GM18867 (cell line): ENCODE results near the gene DDX41.
"Not testable (repeated sequence)": the region's sequence is repeated elsewhere in the genome, so short reads cannot be mapped to it uniquely, and the experiment has no call there.

Experiments used
- ATAC-seq: cut with Tn5 transposase; IDR thresholded peaks from one replicate; pipeline ENCODE4 v1.9.1; 2021; ENCODE audit warnings: mild to moderate bottlenecking, moderate library complexity; ENCODE audit not compliant: unreplicated experiment

The DDX41 gene

DNA sequence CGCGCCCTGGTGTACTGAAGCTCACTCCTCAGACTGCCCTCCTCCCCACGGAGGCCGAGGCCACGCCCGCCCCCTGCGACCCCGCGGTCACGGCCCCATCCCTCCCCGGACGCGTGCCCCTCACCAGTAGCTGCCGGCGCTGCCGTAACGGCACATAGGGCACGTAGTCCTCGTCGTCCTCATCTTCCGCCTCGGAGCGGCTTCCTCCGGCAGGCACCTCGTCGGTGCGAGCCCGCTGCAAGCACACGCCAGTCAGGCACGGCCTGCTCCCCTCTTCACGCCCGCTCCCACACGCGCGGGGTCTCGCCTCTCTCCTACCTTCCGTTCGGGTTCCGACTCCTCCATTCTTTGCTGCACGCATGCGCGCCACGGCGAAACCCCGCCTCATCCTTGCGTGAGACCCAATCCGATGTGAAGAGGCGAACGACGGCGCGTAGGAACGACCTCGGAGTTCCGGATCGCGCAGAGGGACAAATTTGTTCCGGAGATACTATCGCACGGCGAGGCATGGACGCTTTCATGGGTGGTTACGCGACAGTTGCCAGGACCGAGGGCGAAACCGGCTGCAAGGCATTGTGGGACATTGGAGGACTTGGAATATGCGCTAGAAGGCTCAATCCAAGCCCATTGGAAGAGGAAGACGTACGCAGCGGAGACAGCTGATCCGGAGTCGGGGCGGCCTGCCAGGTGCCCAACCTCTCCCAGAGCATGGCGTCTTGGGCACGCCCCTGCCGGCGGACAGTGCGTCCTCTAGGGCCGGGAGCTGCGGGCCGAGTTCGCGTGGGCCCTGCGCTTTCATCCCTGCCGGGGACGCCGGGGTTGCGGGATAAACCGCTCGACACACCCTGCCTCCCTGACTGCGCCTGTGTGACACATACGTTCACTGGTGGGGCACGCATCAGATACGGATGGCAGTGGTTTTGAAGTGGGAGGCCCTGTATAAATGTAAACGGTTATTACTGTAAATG lies at the start of gene DDX41:
TSS of gene DDX41 (minus strand) at position 361 of the 968 bp plus-strand sequence. CDS start at position 345, 16 bp downstream.
- ATAC-seq: peak; percentile 75

DNA sequence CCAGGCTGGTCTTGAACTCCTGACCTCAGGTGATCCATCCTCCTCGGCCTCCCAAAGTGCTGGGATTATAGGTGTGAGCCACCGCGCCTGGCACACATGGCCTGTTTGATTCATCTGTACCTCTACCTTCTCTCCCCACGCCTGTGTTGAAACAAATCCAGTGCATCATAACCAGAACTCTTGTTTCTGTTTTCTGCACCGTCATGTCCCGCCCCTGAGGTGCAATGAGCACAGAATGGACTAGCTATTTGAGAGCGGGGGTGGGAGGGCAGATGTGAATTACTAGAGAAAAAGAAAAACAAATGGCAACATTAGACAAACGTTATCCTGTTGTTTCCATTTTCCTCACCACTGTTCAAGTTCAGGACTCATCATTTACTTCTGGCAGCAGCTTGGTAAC lies 48.3 kb upstream of the DDX41 start:
- ATAC-seq: no peak

DNA sequence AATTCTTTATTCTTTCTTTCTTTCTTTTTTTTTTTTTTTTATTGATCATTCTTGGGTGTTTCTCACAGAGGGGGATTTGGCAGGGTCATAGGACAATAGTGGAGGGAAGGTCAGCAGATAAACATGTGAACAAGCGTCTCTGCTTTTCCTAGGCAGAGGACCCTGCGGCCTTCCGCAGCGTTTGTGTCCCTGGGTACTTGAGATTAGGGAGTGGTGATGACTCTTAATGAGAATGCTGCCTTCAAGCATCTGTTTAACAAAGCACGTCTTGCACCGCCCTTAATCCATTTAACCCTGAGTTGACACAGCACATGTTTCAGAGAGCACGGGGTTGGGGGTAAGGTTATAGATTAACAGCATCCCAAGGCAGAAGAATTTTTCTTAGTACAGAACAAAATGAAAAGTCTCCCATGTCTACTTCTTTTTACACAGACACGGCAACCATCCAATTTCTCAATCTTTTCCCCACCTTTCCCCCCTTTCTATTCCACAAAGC lies 42.7 kb upstream of the DDX41 start:
- ATAC-seq: not testable (repeated sequence)

DNA sequence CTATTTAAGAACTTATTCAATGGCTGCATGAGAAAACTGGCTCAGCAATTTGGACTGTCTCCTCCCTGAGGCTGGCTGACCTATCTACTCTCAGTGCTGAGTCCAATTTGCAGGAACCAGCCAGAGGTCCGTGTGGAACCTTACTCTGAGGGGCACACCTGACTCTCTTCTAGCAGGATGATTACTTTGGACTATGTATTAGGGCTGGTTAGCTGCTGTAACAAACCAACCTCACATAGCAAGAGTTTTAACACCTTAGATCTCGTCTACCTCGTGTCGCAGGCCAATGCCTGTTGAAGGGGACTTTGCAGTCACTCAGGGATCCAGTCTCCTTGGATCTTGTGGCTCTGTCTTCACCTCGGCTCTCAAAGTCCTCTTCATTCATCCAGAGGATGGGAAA lies 41.0 kb upstream of the DDX41 start:
- ATAC-seq: no peak

DNA sequence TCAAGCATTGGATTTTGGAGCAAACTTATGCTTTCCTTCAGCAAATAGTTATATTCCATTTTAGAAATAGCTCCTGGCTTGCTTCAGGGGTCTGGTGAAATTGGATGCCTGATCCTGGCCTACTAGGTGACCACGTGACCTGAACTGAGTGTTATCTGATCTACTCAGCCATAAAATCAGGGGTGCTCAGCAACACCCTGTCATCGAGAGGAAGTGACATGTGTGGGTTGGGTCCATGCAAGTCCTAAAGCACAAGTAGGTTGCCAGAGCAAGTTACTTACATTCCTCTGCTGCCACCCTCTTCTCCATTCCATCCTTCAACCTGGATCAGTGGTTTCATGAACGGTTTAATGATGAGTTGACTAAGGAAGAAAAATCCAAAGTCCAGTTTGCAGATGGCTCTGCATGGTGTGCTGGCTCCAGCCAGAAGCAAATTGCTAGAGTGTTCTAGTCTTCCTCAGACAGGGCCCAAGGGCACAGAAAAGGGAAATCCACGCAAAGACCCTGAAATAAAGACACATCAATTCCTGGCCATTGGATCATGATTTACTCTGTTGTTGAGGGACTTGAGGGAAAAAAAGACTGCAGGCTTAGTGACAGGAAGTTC lies 40.4 kb upstream of the DDX41 start:
- no peak for ATAC-seq

DNA sequence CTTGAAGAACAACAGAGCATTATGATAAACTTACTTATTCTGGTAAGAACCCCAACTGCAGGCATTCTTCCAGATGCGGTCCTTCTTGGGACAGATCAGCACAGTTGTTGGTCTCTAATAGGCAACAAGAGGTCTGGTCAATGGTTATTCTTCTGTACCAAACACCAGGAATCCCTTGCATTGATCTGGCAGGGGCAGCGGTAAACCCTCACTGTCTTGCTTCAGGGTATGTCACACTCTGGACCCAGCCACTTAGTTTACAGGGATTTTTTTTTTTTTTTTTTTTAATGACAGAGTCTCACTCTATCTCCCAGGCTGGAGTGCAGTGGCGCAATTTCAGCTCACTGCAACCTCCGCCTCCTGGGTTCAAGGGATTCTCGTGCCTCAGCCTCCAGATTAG lies 38.9 kb upstream of the DDX41 start:
- ATAC-seq: no peak

DNA sequence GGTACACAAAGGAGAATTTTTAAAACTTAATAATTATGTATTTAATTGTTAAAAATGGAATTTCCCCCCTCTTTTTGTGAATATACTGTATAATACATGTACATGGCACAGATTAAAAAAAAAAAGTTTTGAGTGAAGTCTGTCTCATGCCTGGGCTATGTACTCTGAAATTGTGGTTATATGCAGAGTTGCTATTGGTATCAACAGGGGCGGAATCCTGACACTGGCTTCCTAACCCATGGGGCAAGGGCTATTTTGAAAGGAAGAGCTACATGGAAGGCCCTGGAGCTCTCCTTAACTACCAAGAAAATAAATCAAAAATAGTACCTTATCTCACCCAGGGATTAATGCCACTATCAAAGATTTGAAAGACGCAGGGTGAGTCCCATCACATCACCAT lies 38.5 kb upstream of the DDX41 start:
- ATAC-seq: no peak

DNA sequence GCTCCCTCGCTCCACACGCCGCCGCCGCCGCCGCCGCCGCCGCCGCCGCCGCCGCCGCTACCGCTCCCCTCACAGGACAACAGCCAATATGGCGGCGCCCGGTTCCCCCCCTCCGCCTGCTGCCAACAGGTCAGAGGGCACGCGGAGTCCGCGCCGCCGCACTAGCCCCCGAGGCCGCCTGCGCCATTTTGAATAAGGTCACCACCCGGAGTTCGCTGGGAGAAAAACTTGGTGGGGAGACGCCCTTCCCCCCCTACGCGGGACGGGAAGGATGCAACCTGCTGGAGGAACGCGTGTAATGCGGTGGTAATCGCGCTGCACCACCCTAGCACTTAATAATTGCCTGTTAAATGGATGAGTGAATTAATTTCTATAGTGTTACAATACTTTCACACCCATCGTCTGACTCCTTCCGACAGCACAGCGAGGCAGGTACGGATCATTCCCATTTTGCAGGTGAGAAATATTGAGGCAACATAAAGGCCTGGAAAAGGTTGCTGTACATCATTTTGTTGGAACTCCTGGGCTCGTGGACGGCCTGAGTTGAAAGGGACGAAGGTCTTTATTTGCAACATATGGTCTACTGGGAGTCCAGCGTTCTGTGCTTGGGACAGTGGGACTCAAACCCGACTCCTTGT lies 37.8 kb upstream of the DDX41 start, which contains the start of gene FAM193B:
TSS of gene FAM193B (minus strand) at position 90 of the 638 bp plus-strand sequence. CDS start 105 bp downstream, outside the sequence.
- peak; percentile 83 for ATAC-seq

DNA sequence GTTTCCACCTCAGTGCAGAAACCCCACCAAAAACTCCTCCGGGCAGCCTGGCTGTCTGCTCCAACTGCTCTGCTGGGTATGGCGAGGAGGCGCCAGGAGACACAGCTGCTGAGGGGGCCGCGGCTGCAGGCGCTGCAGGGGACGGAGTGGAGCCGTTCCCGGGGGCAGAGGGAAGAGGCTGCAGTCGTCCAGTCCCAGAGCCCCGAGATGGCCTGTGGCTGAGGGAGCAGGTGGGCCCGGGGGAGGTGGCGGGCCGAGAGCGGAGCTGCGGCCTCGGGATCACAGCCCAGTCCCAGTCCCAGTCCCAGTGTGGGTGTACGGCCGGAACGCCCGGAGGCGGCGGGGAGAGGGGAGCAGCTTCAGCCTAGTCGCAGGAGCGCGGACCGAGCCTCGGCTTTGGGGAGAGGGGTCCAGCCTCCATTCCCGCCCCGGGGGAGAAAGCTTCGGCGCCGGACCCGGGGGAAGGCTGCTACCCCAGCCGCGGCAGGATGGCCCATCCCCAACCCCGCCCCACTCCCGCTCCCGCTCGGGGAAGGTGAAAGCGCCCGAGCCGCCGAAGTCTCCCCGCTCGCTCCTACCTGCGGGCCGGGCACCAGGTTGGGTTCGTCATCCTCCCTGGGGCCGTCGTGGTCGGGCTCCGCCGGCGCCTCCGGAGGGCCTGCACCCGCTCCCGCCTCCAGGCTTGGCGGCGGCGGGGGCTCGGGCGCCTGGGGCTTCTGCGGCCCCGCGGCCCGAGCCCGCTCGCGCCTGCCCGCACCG lies 37.1 kb upstream of the DDX41 start:
- peak; percentile 35 for ATAC-seq

DNA sequence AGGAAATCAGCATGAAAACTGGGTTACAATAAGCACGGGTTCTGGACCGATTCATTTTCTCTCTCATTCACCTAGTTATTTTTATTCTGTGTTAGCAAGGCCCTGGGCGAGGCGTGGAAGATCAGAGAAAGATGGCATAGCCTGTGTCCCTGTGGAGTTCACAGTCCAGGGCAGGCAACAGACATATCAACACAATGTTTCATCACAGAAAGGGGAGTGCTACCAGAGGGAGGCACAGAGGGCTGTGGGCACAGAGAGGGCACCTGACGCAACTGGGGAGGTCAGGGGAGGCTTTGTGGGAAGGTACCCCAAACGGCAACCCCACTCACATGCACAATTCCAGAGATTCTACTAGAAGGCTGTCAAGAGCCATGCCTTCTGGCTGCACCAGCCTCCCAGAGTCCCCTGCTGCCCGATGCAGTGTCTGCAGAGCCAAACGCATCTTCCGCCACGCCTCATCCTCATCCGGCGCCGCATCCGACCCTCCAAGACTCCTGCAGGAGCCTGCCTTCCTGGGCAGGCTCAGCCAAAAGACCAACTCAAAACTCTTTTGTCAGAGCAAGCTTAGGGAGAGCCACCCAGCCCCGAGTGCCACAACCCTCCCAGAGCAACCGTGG lies 36.2 kb upstream of the DDX41 start:
- ATAC-seq: no peak

DNA sequence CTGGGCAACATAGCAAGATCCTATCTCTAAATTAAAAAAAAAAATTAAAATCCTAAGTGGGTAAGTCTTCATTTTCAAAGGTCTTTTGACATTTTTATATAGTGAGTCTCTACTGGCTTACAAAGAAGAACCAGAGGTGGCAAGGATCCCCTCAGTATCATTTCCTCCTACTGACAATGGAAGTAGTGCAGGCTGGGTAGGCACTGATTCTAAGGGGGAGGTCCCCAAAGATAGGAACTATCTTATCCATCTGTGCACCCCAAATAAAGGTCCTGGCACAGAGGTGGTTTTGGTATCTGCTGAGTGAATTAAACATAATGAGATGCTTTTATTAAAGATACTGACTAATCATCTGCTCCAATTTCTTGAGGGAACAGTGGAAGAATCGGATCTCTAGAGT lies 33.4 kb upstream of the DDX41 start:
- no peak for ATAC-seq

DNA sequence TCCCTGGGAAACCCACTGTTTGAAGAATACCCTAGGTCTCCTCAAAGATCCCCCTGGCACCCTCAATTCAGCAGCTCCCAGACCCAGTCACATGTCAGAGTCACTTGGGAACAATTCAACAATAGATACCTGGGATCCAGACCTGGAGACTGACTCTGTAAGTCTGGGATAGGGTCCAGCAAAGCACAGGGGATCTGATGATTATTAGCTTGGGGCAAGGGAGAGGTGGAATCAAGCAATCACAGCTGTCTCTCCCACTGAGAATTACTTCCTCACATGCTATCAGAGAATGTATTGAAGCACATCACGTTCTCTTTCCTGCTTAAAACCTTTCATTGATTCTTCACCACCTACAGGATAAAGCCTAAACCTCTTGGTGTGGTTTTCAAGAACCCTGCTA lies 31.7 kb upstream of the DDX41 start:
- ATAC-seq: no peak

DNA sequence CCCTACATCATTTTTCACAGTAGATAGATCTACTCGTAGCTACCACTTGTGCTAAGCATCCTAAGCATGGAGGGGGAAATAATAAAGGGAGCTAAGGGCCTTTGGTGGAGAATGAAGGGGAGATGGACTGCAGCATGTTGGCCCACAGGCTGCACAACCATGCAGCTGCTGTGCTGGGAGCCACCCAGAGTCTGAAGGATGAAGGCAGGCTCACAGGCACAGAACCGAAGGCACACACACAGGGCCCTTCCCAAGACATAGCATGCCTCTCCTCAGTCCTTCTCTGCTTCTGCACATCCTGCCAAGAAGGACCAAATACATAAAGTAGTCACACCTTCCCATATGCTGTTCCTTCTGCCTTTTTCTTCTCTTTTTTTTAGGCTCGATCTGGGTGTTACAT lies 31.0 kb upstream of the DDX41 start:
- no peak for ATAC-seq

DNA sequence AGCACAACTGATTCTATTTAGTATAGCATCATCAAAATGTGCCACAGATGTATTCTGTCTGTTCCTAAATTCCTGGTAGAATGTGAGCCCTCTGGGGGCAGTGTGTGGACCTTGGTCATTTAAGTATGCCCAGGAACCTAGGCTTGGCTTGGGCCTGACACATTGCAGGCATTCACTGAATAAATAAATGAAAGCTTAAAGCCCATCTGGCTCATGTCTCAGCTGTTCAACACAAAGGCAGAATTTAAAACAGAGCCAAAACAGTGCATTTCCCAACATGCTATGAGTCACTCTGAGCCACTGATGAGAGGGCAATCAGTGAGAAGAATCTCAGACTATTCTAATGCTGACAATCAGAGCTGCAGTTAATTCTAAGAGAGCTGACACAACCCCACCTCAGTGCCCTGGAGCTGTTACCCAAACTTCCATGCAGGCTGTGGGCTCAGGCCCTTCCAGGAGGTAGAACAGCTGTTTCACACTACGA lies 29.5 kb upstream of the DDX41 start:
- ATAC-seq: no peak

DNA sequence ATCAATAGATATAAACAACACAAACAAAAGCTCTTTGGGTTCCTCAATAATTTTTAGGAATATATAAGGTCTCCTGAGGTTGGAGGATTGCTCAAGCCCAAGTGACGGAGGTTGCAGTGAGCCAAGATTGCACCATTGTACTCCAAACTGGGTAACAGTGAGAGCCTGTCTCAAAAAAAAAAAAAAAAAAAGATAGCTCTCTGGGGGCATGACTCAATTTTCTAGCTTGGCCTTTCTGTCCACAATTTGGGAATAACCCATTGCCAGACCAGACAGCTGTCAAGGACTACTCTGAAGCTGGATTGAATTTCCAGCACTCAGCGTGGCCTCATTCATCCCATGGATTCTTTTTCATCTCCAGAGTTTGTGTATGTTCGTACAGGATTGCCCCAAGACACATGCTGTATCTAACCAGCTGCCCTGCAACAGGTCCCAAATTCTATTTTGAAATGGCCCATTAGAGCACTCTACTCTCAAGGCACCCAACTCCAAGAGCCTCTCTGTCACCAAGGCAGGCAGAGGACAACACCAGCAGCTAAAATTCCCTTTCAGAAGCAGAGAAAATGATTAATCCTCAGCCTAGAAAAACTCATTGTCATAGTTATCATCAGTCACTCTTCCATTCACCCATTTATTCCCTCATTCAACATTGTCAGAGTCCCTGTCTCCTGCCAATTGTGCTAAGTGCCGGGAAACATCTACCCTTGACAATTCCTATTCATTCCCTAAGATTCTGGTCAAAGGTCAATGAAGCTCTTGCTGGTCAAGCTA lies 28.9 kb upstream of the DDX41 start:
- no peak for ATAC-seq

DNA sequence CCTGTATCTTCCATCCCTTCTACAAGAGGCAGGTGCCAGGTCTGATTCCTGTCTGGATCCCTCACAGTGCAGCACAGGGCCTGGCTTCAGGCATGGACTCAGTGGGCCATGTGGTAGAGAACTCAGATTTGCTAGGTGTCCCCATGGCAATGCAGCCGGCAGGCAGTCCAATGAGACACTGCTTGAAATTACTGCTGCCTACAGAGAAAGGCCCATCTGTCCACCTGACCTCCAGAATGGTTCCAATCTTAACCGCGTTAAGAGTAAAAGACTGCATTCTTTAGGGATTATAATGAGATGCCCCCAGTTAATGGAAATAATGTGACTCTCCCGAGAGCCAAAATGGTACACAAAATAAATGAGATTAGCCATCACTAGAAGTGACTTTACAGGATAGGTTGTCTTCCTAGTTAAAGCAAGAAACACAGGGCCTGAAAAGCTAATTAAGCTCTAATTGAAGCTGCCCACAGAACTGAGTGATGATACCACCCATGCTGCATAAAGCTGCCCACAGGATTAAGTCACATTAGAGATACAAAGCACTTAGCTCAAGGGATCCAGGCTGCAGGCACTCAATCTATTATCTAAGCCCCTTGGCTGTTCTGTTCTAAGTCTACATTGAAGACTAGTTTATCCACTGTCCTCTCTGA lies 26.2 kb upstream of the DDX41 start:
- no peak for ATAC-seq

DNA sequence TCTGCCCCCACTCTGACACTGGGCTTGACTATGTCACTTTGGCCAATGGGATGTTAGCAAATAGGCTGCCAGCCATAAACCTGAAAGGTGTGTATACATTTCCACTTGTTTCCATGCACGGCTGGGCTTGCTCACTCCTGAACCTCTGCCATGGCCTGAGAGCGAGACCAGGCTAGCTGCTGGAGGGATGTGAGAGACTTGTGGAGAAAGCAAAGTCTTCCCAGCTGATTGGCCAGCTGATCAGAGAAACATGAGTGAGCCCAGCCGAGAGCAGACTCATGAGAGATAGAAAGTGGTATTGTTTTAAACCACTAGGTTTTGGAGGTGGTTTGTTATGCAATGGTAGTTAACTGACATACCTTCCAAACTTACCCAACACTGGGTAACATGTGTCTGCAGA lies 23.7 kb upstream of the DDX41 start:
- no peak for ATAC-seq

DNA sequence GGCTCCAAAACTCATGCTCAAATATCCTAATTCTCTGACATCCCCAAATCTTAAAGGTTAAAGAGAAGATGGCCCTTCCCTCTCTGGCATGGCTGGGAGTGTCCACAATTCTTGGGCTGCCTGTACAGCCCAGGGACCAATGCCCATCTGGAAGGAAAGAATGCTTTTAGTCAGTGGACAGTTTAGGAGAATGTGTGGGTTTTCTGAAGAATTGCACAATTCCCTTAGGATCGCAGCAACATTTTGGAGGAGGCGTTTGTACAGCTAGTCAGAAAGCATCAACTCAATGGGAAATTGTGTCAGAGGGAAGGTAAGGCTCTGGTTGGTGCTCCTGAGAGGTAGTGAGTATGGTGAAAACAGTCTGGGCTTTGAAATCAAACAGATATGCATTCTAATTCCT lies 22.6 kb upstream of the DDX41 start:
- no peak for ATAC-seq

DNA sequence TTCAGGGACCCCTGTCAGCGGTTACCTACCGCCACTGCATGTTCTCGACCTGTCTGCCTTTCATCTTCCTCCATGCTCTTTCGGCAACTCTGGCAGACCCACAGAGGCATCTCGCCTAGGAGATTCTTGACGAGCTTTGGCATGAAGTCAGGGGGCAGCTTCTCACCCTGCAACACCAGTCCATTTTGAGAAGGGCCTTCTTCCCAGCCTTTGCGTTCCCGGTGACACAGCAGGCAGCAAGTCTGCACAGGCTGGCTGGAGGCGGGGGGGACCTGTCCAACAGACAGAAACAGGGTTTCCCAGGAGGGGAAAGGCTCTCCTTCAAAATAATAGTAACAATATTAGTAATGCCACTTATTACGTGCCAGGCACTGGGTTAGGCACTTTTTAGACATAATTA lies 22.1 kb upstream of the DDX41 start:
- no peak for ATAC-seq
